HepG2 (cell line): Measurements from ENCODE around the gene CPVL. TPM values are rescaled to one million over a fixed set of nuclear protein-coding genes. Genes with fewer than 3 reads are reported as not detected.

ENCODE experiments used
- ATAC-seq: fragments of 200-7000 bp; cut with Tn5 transposase; 3 replicates; pipeline ENCODE4 v1.9.1; 2020; ENCODE audit warnings: mild to moderate bottlenecking, moderate library complexity
- BruUV-seq: library from RNA; stranded (reverse); fragments of 400-500 nt; replicated peaks from 2 replicates; lab custom pipeline; 2021; lab: Mats Ljungman, UMichigan
- CTCF ChIA-PET: fragments of 300-600 bp; formaldehyde crosslinking; extraction: SDS; loops from one replicate; lab custom pipeline; 2021; ENCODE audit warnings: low total read pairs, inconsistent platforms, low intra/inter-chr PET ratio; lab: Yijun Ruan, JAX
- POLR2A ChIA-PET: fragments of 350-600 bp; sonication (Branson Sonifier 250); formaldehyde crosslinking; loops from one replicate; lab custom pipeline; 2020; ENCODE audit warnings: antibody characterized with exemption, inconsistent platforms; lab: Yijun Ruan, JAX
- DNase-seq: peaks from one replicate; pipeline ENCODE4 v3.0.0-alpha.2; 2015; ENCODE audit warnings: low spot score
- FAIRE-seq: peaks from 3 replicates; lab custom pipeline; 2011; peaks lifted over from hg19 to GRCh38; lab: Jason Lieb, UNC
- H2AFZ ChIP-seq: one replicate; pipeline ENCODE4 v1.6.1; 2011; ENCODE audit warnings: low read length, inconsistent platforms
- H3K27ac ChIP-seq: fragments of 300-600 bp; 3 replicates; pipeline ENCODE4 v1.8.0; 2011; ENCODE audit warnings: mixed run types, mild to moderate bottlenecking, mixed read lengths, low read length, inconsistent platforms; ENCODE audit not compliant: insufficient read depth; ENCODE audit errors: extremely low read length
- H3K27me3 ChIP-seq, 2 experiments: fragments of 200-600 bp in 1 of 2; 2 replicates in 1 of 2; 3 replicates in 1 of 2; pipeline versions ENCODE4 v1.6.0 to v1.8.0; 2011; ENCODE audit warnings: low read length in 2 of 2, mild to moderate bottlenecking in 2 of 2, moderate library complexity in 2 of 2, inconsistent platforms in 1 of 2; ENCODE audit not compliant: insufficient read depth in 2 of 2, control insufficient read depth in 1 of 2
- H3K36me3 ChIP-seq, 2 experiments: fragments of 200-600 bp in 1 of 2; replicated peaks in 1 of 2; 2 replicates in 1 of 2; 3 replicates in 1 of 2; pipeline versions ENCODE4 v1.5.1 to v1.8.0; 2011; ENCODE audit warnings: low read length in 2 of 2, inconsistent platforms in 1 of 2; ENCODE audit not compliant: insufficient read depth in 2 of 2, control insufficient read depth in 1 of 2
- H3K4me1 ChIP-seq: 2 replicates; pipeline ENCODE4 v1.5.1; 2012; ENCODE audit warnings: low read length, inconsistent platforms; ENCODE audit not compliant: insufficient read depth
- H3K4me2 ChIP-seq: 2 replicates; pipeline ENCODE4 v1.6.0; 2011; ENCODE audit warnings: low read depth, low read length, inconsistent platforms
- H3K4me3 ChIP-seq, 3 experiments: fragments of 200-600 bp in 1 of 3; sonication (generic), shearing (Covaris generic) in 1 of 3; replicated peaks in 1 of 3; 2 replicates each; pipeline ENCODE4 v1.5.1; 2011 to 2016; ENCODE audit warnings: low read length in 3 of 3, inconsistent platforms in 2 of 3, low read depth in 2 of 3, mild to moderate bottlenecking in 2 of 3, control low read depth in 1 of 3, mixed read lengths in 1 of 3; ENCODE audit not compliant: insufficient read depth in 1 of 3
- H3K79me2 ChIP-seq: one replicate; pipeline ENCODE4 v1.6.1; 2011; ENCODE audit warnings: low read length, inconsistent platforms; ENCODE audit not compliant: insufficient read depth
- H3K9ac ChIP-seq: 2 replicates; pipeline ENCODE4 v1.6.0; 2011; ENCODE audit warnings: mild to moderate bottlenecking, low read depth, low read length, inconsistent platforms; ENCODE audit not compliant: insufficient read depth
- H3K9me3 ChIP-seq: 2 replicates; pipeline ENCODE4 v1.5.1; 2012; ENCODE audit warnings: mild to moderate bottlenecking, low read length
- H4K20me1 ChIP-seq: 2 replicates; pipeline ENCODE4 v1.6.0; 2011; ENCODE audit warnings: inconsistent platforms, mild to moderate bottlenecking, low read length, moderate library complexity; ENCODE audit not compliant: insufficient read depth
- ATF7-NPFF ChIP-seq: sonication (generic); formaldehyde crosslinking; IDR thresholded peaks from 2 replicates; pipeline ENCODE4 v1.8.1; 2023; ENCODE audit warnings: mild to moderate bottlenecking, low read depth, missing genetic modification reagents, moderate library complexity
- CBFB ChIP-seq: sonication (generic); formaldehyde crosslinking; IDR thresholded peaks from 2 replicates; pipeline ENCODE4 v1.4.0; 2020; ENCODE audit warnings: missing genetic modification reagents
- KAT8 ChIP-seq: IDR thresholded peaks from 2 replicates; pipeline ENCODE4 v1.6.1; 2016; ENCODE audit warnings: missing genetic modification reagents, missing compliant biosample characterization
- MXD1 ChIP-seq: sonication (generic); formaldehyde crosslinking; IDR thresholded peaks from 2 replicates; pipeline ENCODE4 v1.4.0; 2020; ENCODE audit warnings: mild to moderate bottlenecking, missing genetic modification reagents
- PITX1 ChIP-seq: sonication (generic); formaldehyde crosslinking; IDR thresholded peaks from 2 replicates; pipeline ENCODE4 v1.5.1; 2020; ENCODE audit warnings: mild to moderate bottlenecking, missing genetic modification reagents
- THRA ChIP-seq: sonication (generic); formaldehyde crosslinking; IDR thresholded peaks from 2 replicates; pipeline ENCODE4 v1.4.0; 2020; ENCODE audit warnings: missing genetic modification reagents, borderline replicate concordance
- TP53 ChIP-seq: sonication (generic); formaldehyde crosslinking; conservative IDR thresholded peaks from 2 replicates; pipeline ENCODE4 v1.4.0; 2020; ENCODE audit warnings: missing genetic modification reagents
- ZNF205 ChIP-seq: IDR thresholded peaks from 2 replicates; pipeline ENCODE4 v1.6.1; 2018; ENCODE audit warnings: missing biosample characterization, missing genetic modification reagents
- ZNF24 ChIP-seq: fragments of 450-650 bp; IDR thresholded peaks from 2 replicates; pipeline ENCODE4 v1.6.1; 2017; ENCODE audit warnings: antibody characterized with exemption, mild to moderate bottlenecking
- WGBS: methylation state at CpG from one replicate; pipeline ENCODE4 v1.1.6; 2017; ENCODE audit warnings: low lambda C conversion rate; 5-methylcytosine and 5-hydroxymethylcytosine counted together
- in situ Hi-C: cut with HindIII; loops from 2 replicates; pipeline ENCODE4 v1.10.0; 2017; ENCODE audit warnings: low pct_unique_long_range_greater_than_20kb; ENCODE audit not compliant: extremely low pct_ligation_motif_present
- intact Hi-C: fragments of 100-400 bp; cut with micrococcal nuclease; formaldehyde crosslinking; loops from one replicate; pipeline ENCODE4 v1.10.0; 2022; ENCODE audit not compliant: unreplicated experiment
- polyA plus RNA-seq, 8 experiments: library from polyadenylated mRNA; depleted of rRNA in 3 of 8; stranded (reverse) in 7 of 8; unstranded in 1 of 8; fragments of >200 nt; fragmentation: Illumina TruSeq in 4 of 8; extraction: Trizol in 4 of 8; gene quantifications; 2 replicates each; pipeline versions ENCODE4 v1.2.1 to v1.2.3, GENCODE V29; 2011 to 2016; ENCODE audit warnings: low read depth in 4 of 8, missing spikeins in 1 of 8, mixed read lengths in 1 of 8; ENCODE audit not compliant: insufficient read depth in 1 of 8
- total RNA-seq, 5 experiments: library from RNA; depleted of rRNA; stranded (reverse); fragments of >200 nt; fragmentation: Illumina TruSeq; extraction: Trizol; gene quantifications; 2 replicates each; pipeline ENCODE4 v1.2.3, GENCODE V29; 2016; ENCODE audit warnings: low read depth in 1 of 5
- TF ChIP-seq, protein P1 (sequence below): IDR thresholded peaks from 2 replicates; pipeline ENCODE4 v1.4.0; 2020; ENCODE audit warnings: mild to moderate bottlenecking, missing genetic modification reagents

Gene CPVL
- total and polyA plus RNA-seq, 2 of the 13 experiments (the other 11 are each of a cell fraction or from before 2014, with no cell fraction given) = 59.2 to 294 TPM

- no peak overlapping the region for H3K27ac ChIP-seq
- no peak for ATAC-seq
- H3K4me1 ChIP-seq = no peaks in the 10 kb centered on the region
- peaks cover 12 to 24% of the 10 kb centered on the region in 2 experiments; a peak in 4 of 5 replicates for H3K36me3 ChIP-seq
- no peaks in the 10 kb centered on the region for H3K27me3 ChIP-seq
- ChIA-PET POLR2A (no interaction called here), CTCF (no interaction called here)
- no peak for DNase-seq
- intact Hi-C loops (no loop called here), in situ Hi-C loops (loop anchor here (10.0 kb wide), 1 partner anchor 155 kb away; the partner anchor contains the start of gene TRIL)
- no TSS peak for BruUV-seq
- H2AFZ ChIP-seq = no peak overlapping the region
- H3K9ac ChIP-seq = no peak overlapping the region
- no peak overlapping the region for H3K4me3 ChIP-seq
- no peaks in the 10 kb centered on the region for H3K79me2 ChIP-seq
- no peak overlapping the region for H3K4me2 ChIP-seq
- H4K20me1 ChIP-seq = no peaks in the 10 kb centered on the region; the same call in 1 of the 2 replicates
- TF ChIP-seq ATF7-NPFF (CRISPR knock-in tag) (no peak), ZNF205 (CRISPR knock-in tag) (no peak), PITX1 (CRISPR knock-in tag) (no peak), TP53 (CRISPR knock-in tag) (no peak), ZNF24 (no peak), THRA (CRISPR knock-in tag) (no peak), CBFB (CRISPR knock-in tag) (no peak), MXD1 (CRISPR knock-in tag) (no peak), KAT8 (no peak)
- TF ChIP-seq, protein P1, sequence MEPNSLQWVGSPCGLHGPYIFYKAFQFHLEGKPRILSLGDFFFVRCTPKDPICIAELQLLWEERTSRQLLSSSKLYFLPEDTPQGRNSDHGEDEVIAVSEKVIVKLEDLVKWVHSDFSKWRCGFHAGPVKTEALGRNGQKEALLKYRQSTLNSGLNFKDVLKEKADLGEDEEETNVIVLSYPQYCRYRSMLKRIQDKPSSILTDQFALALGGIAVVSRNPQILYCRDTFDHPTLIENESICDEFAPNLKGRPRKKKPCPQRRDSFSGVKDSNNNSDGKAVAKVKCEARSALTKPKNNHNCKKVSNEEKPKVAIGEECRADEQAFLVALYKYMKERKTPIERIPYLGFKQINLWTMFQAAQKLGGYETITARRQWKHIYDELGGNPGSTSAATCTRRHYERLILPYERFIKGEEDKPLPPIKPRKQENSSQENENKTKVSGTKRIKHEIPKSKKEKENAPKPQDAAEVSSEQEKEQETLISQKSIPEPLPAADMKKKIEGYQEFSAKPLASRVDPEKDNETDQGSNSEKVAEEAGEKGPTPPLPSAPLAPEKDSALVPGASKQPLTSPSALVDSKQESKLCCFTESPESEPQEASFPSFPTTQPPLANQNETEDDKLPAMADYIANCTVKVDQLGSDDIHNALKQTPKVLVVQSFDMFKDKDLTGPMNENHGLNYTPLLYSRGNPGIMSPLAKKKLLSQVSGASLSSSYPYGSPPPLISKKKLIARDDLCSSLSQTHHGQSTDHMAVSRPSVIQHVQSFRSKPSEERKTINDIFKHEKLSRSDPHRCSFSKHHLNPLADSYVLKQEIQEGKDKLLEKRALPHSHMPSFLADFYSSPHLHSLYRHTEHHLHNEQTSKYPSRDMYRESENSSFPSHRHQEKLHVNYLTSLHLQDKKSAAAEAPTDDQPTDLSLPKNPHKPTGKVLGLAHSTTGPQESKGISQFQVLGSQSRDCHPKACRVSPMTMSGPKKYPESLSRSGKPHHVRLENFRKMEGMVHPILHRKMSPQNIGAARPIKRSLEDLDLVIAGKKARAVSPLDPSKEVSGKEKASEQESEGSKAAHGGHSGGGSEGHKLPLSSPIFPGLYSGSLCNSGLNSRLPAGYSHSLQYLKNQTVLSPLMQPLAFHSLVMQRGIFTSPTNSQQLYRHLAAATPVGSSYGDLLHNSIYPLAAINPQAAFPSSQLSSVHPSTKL (CRISPR knock-in tag) = no peak
- WGBS = 96% methylated on average over 2 of the region's 2 CpGs
- FAIRE-seq = no peak
- H3K9me3 ChIP-seq = no peaks in the 10 kb centered on the region
These were observed 36.4 kb downstream of the CPVL start for GRCh38 chr7:29109899-29110298.
